Stimulated activated CD4-positive, alpha-beta T cell treated with anti-CD3 and anti-CD28 coated beads, Interleukin-1b, Interleukin-23, amount 100 ng/mL, for 48 hours (primary cell): Measurements from ENCODE around the gene ABCD1.
"Not testable (repeated sequence)": the region's sequence is repeated elsewhere in the genome, so short reads cannot be mapped to it uniquely, and the experiment has no call there.

Experiments used
- DNase-seq: peaks from one replicate; pipeline ENCODE4 v3.0.0-alpha.2; 2020

ABCD1 gene

DNA sequence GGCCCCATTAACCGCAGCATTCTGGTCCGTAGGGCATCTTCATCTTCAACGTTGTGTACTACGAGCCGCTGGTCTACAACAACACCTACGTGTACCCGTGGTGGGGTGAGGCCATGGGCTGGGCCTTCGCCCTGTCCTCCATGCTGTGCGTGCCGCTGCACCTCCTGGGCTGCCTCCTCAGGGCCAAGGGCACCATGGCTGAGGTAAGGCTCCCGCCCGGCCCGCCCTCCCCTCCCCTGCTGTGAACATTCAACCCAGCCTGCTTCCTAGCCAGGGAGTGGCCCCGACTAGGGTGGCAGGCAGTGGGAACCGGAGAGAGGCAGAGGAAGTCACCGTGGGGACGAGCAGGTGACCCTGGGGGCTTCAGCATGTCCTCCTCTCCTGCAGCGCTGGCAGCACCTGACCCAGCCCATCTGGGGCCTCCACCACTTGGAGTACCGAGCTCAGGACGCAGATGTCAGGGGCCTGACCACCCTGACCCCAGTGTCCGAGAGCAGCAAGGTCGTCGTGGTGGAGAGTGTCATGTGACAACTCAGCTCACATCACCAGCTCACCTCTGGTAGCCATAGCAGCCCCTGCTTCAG is 29.9 kb upstream of the ABCD1 start:
- no peak for DNase-seq

- no peak for DNase-seq
These were observed 28.6 kb upstream of the ABCD1 start for GRCh38 chrX:153696100-153696499.

DNA sequence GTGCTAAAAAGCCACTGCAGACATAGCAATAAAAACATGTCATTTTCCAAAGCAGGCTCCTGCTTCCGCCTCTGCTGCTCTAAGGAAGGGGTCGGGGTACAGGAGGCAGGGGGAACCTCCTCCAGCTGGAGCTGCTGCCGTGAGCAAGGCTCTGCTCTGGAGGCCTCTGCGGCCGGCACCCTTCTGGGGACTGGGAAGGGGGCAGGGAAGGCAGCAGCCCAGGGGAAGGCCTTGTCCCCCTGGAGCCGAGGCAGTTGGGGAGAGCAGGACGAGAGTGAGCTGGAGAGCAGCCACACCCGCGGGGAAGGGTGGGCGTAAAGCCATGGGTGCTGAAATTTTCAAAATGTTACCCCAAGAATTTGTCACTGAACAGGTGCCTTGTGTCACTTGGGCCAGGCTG is 28.1 kb upstream of the ABCD1 start:
- DNase-seq = not testable (repeated sequence)

DNA sequence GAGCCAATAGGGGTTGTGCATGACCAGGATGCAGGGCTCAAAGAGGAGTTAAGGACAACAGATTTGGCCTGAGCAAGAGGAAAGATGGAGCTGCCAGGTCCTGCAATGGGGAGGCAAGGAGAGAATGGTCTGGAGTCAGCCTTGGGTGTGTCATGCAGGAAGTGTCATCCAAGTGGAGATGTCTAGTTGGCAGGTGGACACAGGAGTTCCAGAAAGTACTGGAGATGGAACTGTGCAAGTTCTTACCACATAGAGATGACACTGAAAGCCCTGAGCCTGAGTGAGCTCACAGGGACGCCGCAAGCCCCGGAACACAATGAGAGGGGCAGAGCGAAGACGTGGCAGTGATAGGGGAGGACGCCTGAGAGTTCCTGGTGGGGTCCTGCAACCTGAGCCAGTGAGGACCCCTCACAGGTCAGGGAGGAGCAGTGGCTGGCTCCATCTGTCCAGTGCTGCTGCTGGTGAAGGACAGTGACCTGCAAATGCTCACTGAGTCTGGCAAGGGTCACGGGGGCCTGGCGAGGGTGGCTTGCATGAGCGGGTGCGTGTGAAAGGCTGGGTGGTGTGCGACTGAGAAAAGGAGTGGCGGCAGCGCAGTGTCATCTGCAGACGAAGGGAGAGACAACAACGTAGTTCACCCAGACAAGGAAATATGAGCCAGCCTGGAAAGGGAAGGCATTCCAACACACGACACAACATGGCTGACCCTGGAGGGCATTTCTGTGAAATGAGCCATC is 27.5 kb upstream of the ABCD1 start:
- DNase-seq = not testable (repeated sequence)

DNA sequence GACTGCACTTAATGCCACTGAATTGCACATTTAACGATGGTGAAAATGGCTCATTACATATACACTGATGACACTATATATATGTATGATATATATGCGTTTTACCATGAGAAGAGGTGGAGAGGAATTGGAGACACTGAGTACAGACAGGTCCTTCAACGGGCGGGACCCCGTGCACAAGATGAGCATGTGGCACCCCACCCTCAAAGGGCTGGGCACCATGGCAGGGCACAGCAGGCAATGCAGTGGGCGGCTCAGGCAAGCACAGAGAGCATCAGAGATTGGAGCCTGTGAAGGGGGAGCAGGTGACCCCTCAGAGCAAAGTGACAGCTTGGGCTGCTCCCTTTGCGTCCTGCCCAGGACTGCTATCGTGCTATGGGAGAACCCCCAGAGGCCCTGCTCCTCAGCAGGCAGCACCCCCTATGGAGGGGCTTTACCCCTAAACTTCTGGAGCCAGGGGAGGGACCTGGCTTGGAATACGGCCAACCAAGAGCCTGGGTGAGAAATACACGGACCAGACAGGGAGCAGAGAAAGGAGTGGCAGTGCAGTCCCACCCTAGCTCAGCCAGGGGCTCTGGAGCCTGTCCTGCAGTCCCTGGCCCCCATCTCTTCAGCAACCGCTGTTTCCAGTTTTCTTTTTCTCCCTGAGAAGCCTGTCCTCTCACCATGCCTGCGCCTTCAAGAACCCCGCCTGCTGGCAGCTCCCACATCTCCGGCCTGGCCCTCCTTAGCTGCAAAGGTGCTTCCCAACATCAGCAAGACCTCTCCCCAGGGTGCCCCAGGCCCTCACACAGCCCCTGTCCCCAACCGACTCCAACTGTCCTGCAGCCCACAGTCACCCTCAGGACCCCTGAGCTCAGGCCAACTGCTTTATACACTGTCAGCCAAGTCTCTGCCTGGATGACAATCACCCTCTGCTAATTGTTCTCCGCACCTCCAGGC is 26.5 kb upstream of the ABCD1 start:
- DNase-seq = no peak

GRCh38 chrX:153699210-153699783 is 25.4 kb upstream of the ABCD1 start:
- not testable (repeated sequence) for DNase-seq

- DNase-seq = not testable (repeated sequence)
These were observed 24.8 kb upstream of the ABCD1 start for GRCh38 chrX:153699784-153700371.

DNA sequence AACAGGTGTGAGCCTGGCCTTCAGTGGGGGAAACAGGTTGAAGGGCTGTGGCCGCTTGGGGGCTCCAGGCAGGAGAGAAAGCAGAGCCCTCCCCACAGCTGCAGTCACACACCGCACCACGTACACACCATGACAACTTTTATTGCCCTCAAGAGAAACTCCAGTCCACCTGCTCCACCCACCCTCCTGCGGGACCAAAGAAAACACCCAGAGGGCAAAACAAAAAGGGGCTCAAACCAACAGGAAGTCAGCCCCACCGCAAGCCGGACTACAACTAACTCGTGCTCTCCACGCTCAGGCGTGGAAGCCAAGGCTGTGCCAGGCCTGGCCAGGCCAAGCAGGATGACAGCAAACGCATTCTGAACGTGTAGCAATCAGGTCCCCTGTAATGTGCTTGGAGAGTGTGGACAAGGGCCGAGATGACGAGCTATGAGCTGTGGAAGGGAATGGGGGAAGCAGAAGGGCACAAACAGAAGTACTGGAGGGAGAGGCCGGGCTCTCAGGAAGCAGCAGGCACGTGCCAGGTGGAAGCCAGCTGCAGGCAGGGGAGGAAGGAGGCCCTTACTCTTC is 24.2 kb upstream of the ABCD1 start:
- DNase-seq = no peak

- DNase-seq = no peak
These were observed 23.7 kb upstream of the ABCD1 start for GRCh38 chrX:153700967-153701366.

DNA sequence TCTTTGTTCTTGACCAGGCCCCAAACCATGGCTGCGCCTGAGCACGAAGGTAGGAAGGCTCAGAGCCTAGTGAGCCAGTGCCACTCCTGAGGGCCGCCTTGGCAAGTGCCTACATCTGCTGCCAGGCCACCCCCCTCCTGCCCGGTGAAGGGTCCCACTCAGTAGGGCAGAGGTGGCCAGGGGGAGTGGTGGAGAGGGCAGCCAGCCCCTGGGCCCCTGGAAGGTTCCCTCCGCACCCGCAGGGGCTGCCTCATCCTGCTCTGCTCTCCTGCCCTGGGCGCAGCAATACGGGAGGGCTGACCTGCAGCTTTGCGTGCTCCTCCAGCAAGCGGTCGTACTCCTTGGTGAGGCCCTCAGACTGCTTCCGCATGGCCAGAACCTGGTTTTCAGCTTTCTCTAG is 22.9 kb upstream of the ABCD1 start:
- no peak for DNase-seq

DNA sequence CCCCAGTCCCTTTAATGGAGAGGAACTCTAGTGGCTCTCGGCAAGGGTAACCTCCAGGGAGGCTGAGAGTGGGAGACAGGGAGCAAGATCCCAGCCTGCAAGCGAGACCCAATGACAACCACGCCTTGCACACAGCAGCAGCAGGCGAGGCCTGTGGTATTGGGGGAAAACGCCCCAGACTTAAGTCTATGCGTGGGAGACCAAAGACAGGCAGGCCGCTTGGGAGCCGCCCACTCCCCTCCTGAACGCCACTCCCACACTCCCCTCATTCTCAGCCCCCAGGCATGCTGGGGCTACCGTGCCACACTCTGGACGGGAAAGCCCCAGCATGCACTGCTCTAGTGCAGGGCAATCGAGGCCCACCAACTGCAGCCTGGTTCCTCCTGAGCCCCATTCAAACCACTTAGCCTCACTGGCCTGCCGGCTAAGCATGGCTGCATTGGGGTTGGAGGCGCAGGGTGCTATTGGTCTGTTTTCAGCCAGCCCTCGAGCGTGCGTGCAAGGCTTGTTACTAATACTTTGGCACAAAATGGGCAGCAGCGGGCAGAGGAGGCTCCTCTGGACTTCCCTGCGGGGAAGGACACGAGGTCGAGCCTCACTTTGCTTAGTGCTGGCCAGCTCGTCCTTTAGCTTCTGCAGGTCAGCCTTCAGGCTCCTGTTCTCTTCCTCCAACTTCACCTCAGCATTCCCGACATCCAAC is 22.2 kb upstream of the ABCD1 start:
- DNase-seq = no peak

GRCh38 chrX:153703036-153703370 is 21.7 kb upstream of the ABCD1 start:
- no peak for DNase-seq

DNA sequence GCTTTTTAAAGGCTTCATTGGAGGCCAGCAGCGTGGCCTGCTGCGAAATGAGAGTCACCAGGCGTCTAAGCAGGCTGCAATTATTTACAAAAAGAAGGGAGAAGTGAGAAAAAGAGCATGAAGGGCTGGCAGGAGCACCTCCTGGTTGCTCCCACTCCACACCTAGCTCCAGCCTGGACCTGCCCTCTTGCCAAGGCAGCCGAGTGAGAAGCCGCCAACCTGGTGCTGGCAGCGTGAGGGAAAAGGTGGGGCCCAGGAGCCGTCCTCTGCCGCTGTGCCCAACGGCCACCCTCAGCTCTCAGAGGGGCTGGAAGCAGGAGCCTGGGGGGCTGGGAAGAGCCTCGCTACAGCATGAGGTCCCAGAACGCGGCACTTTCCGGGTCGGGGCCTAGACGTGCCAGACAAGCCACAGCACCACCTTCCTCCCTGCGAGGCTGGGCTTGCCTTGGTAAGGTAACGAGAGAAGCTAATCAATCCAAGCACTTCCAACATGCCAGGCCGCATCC is 20.6 kb upstream of the ABCD1 start:
- no peak for DNase-seq

- DNase-seq = not testable (repeated sequence)
These were observed 19.8 kb upstream of the ABCD1 start for GRCh38 chrX:153704631-153705402.

DNA sequence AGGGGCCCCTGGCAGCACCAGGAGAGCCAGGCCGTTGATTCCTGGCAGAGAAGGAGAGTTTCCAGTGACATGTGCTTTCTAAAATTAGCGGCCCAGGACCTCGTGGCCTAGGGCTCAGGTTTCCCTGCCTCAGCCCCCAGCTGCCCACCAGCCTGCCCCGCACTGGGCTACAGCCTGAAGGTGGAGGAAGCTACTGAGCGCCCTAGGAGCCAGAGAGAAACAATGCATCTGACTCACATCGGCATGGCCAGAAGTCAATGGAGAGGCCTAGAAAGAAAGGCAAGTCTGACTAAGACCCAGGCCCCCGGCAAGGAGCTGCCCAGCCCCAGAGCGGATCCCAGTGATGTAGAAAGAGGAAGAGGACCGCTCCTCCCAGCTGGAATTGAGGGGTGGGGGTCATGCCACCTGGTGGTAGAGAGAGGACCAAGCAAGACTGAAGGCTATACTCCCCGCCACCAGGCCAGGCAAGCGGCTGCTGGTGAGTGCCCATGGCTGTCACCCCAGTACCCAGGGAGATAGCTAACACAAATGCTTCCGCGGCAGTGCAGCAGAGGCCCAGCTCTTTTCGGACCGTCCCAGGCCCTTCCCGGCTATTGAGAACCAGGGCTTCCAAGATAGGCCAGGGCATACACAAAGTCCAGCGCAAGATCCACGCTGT is 19.1 kb upstream of the ABCD1 start:
- DNase-seq = not testable (repeated sequence)

- DNase-seq = no peak
These were observed 17.9 kb upstream of the ABCD1 start for GRCh38 chrX:153706799-153707198.

DNA sequence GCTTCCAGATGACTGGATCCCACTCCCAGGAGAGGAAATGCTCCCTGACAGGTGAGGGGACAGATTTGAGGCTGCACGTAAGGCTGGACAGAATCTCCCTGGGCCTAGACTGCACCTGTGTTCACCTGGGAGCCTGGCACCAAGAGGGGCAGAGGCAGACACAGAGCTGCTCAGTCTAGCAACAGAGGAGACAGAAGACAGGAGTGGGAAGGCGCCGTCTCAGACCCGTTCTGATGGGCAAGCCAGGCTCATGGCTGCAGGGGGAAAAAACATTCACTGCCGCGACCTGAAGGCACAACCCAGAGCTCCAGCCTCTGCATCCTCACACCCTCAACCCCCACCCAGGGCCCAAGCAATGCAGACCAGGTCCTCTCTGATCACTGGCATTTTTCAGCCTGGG is 17.2 kb upstream of the ABCD1 start:
- DNase-seq = no peak

DNA sequence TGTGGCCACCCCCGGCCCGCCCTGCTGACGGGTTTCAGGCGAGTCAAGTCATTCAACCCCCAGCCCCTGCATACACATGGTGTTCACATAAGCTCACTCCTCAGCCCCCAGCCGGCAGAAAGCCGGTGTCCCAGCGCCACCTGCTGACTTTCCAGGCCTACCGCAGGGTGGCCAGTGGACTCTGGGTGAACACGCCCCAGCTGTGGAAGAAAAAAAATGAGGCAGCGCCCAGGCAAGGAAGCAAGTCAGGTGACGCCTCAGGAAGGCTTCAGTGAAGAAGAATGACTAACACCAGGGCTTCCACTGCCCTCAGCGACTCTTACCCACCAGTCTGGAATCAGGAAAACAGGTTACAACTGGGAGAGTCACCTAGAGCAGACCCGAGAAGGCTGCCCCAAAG is 16.2 kb upstream of the ABCD1 start:
- DNase-seq = peak; percentile 53

GRCh38 chrX:153709726-153710674 is 14.7 kb upstream of the ABCD1 start:
- no peak for DNase-seq
